Myometrial cell (primary cell): ENCODE measurements around the gene NTN5. TPM values are rescaled to one million over a fixed set of nuclear protein-coding genes. Genes with fewer than 3 reads are reported as not detected.

Source experiments
- total RNA-seq: library from RNA; depleted of rRNA; stranded (reverse); fragments of >200 nt; gene quantifications from 2 replicates; pipeline ENCODE4 v1.2.3, GENCODE V29; 2015

Gene NTN5
- not detected in 2 replicates for total RNA-seq

DNA sequence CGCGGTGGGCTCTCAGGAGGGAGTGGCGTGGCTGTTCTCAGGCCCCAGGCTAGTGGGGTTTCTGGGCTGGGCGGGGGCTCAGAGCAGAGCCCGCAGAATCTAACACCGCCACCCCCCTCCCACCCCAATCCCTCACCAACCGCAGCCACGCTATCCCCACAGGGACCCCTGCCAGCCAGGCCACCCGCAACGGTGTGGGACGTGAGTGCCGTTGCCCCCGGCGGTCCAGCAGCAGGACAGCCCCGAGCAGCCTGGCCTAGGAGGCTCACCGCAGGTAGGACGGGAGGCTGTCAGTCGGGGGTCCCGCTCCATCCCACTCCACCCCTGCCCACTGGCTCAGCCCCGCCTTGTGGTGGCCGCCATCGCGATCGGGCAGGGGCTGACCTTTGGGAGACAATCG lies at the start of gene NTN5:
NTN5 (minus strand) TSS at position 24 of the 400 bp plus-strand sequence. CDS start 2,031 bp downstream, outside the sequence.

DNA sequence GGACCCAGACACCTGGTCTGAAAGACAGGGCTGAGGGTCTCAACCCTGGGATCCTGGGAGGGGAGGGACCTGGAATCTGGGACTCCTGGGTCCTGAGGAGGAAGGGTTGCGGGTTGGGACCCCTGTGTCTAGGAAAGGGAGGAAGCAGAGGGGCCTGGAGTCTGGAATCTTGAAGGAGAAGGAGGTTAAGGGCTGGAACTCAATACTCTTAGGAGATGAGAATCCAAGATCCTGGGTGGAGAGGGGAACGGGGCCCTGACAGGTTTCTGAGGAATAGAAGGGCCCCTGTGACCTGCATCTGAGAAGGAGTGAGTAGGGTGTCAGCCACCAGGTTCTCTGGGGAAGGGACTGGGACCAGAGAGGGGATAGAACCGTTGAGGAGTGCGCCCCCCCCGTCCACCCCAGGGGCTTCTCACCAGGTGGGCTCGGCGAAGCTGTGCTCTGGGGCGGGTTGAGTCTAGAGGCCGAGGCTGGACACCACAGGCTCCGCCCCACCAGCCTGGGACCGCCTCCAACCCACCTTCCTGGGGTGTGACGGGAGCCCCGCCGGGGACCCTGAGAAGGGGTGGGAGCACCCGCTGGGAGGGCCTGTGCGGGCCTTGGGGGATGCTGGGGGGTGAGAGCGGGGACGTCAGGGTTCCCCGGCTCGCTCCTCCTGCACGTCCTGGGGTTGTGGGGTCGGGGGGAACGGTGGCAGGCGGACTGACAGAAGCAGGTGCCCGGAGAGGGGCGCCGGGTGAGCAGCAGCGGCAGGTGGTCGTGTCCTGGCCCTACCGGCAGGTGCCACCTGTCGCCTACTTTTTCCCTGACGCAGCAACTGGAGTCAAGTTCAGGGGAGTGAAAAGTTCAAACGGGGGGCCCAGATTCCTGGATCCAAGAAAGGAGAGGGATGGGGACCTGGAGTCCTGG lies 46.7 kb upstream of the NTN5 start, which contains the start of gene MAMSTR:
MAMSTR (minus strand) TSS at position 463 of the 909 bp plus-strand sequence. CDS start 694 bp downstream, outside the sequence.

GRCh38 chr19:48695743-48696352 lies 23.0 kb upstream of the NTN5 start, which contains the start of gene FUT2:
FUT2 (plus strand) TSS chr19:48695971; CDS start chr19:48702957, 6,986 bp downstream.

DNA sequence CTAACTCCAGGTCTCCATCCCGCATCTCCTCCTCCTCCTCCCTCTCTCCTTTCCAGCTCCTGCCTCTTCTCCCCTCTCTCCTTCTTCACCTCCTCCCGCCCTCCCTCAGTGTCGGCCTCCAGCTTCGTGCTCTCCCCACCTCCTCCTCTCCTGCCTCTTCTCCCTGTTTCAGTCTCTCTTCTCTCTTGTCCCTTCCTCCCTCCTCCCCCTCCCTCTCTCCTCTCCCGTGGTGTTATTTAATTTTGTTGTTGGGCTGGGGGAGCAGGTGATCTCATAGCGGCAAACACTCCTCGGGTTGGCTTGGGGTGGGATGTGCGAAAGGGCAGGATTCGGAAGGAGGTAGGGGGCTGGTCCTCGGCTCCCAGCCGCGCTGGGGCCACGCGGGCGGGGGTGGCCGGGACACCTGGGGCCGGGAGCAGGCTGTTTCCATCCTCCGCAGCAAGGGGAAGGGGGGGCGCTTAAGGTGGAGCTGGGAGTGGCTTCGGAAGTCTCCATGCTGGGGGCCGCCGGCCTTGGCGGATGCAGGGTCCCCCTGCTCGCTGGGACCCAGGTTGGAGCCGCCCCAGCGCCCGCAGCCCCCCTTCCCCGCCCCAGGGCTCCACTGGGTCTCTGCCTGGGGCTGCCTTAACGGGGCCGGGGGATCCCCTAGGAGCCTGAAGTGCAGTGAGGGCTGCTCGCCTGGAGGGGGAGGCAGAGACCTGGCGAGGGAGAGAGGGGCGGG lies 26.7 kb downstream of the NTN5 start, which contains the start of gene CA11:
CA11 (minus strand) TSS at position 187 of the 721 bp plus-strand sequence. CDS start 555 bp downstream, outside the sequence.

DNA sequence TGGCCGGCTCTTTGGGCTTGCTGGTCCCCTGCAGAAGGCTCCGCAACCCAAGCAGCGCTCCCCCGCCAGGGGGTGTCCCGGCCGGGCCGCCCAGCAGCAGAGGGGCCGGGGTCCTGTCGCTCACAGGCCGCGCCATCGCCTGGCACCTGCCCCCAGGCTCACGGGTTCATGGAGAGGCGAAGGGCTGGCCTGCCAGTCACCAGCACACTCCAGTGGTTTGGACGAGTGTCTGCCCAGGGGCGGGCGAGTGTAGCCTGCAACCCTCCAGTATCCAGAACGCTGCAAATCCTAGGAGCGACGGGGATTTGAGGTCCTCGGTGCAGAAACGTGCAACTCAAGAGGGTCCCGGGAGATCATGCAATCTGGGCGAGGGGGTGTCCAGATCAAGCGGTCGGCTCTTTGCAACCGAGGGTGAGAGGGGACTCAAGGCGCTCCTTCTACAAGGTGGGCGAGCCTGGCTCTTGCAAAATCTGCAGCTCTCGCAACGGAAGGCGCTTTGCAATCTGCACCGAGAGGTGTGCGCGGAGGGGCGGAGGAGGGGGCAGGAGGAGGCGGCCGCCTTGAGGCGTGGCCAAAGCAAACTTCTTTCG lies 35.9 kb downstream of the NTN5 start, which contains the start of gene DBP:
DBP (minus strand) TSS at position 521 of the 590 bp plus-strand sequence; CDS start at position 136, 385 bp downstream.

GRCh38 chr19:48618916-48619691 lies 53.7 kb downstream of the NTN5 start, which contains the start of the genes RPL18 and SPHK2:
RPL18 (minus strand) TSS chr19:48619178; CDS start chr19:48619143, 35 bp downstream.
SPHK2 (plus strand) TSS chr19:48619506; CDS start chr19:48620515, 1,009 bp downstream.

DNA sequence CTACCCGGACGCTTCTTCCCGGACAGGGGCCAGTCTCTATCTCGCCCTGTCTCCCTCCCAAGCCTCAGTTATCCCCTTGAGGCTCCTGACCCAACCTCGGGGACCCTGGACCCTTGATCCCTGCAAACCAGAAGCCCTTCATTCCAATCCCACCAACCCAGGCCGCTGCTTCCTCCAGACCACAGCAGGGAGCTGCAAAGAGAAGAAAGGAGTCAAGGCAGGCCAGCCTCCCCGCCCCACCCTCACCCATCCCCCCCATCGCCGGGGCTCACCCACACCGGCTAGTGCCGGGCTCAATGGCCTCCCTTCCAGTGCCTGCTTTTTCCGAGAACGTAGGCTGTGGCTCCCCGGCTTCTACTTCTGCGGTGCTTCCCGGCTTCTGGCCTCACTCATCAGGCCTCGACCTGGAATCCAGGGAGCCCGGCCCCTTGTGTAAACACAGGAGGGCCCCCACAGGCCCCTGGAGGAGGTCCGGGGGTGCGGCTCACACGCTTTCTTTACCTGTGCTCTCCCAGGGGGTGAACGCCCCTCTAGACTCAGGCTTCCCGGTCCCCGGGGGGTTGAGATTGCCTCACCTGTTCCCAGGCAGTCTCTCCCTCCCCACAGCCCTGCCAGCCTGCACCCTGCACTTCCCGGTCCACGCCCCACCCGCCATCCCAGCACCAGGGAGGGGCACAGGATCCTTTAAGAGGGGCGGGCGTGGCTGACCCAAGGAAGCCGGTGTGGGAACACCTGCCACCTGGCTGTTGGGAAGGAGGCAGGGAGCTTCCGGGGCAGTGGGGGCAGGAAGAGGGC lies 58.2 kb downstream of the NTN5 start, which contains the start of gene FAM83E:
FAM83E (minus strand) TSS at position 641 of the 795 bp plus-strand sequence. CDS start 1,704 bp downstream, outside the sequence.

Other genes starting within 250 kb of the NTN5 start
- 30.3 and 39.0 TPM in 2 replicates for gene GRWD1, start 227.0 kb downstream of the NTN5 start, total RNA-seq
- gene KCNJ14, start 217.4 kb downstream of the NTN5 start, total RNA-seq = under 0.01 and 0.35 TPM in 2 replicates
- gene CYTH2, start 203.6 kb downstream of the NTN5 start, total RNA-seq = 22.7 and 38.3 TPM in 2 replicates
- gene LMTK3, start 161.2 kb downstream of the NTN5 start, total RNA-seq = not detected in 2 replicates
- not detected in 2 replicates for gene SULT2B1, start 120.8 kb downstream of the NTN5 start, total RNA-seq
- not detected in 2 replicates for gene SPACA4, start 66.3 kb downstream of the NTN5 start, total RNA-seq
- gene FAM83E, start 57.9 kb downstream of the NTN5 start, total RNA-seq = not detected in 2 replicates
- gene RPL18, start 53.8 kb downstream of the NTN5 start, total RNA-seq = 2,698 and 2,777 TPM in 2 replicates
- gene SPHK2, start 53.5 kb downstream of the NTN5 start, total RNA-seq = 11.0 and 14.4 TPM in 2 replicates
- 5.5 and 9.5 TPM in 2 replicates for gene DBP, start 35.6 kb downstream of the NTN5 start, total RNA-seq
- gene CA11, start 26.8 kb downstream of the NTN5 start, total RNA-seq = 1.2 TPM in 1 of 2 replicates, not detected in the other
- not detected in 2 replicates for gene FUT2, start 23.0 kb upstream of the NTN5 start, total RNA-seq
- gene MAMSTR, start 46.7 kb upstream of the NTN5 start, total RNA-seq = 2.7 and 4.9 TPM in 2 replicates
- gene RASIP1, start 67.6 kb upstream of the NTN5 start, total RNA-seq = 4.1 and 6.3 TPM in 2 replicates
- gene IZUMO1, start 73.9 kb upstream of the NTN5 start, total RNA-seq = not detected in 2 replicates
- gene FUT1, start 79.6 kb upstream of the NTN5 start, total RNA-seq = under 0.01 and 0.86 TPM in 2 replicates
- gene FGF21, start 82.5 kb upstream of the NTN5 start, total RNA-seq = not detected in 2 replicates
- 65.0 and 83.0 TPM in 2 replicates for gene BCAT2, start 138.0 kb upstream of the NTN5 start, total RNA-seq
- gene HSD17B14, start 163.5 kb upstream of the NTN5 start, total RNA-seq = 2.3 and 8.2 TPM in 2 replicates
- gene PLEKHA4, start 195.6 kb upstream of the NTN5 start, total RNA-seq = 24.3 and 32.3 TPM in 2 replicates
- 35.1 and 39.8 TPM in 2 replicates for gene PPP1R15A, start 199.4 kb upstream of the NTN5 start, total RNA-seq
- not detected in 2 replicates for gene TULP2, start 225.7 kb upstream of the NTN5 start, total RNA-seq
- 188 and 245 TPM in 2 replicates for gene NUCB1, start 227.3 kb upstream of the NTN5 start, total RNA-seq